ENCODE data around the gene PPP6C.
"Not testable (repeated sequence)": the region's sequence is repeated elsewhere in the genome, so short reads cannot be mapped to it uniquely, and the experiment has no call there.

Gene PPP6C

DNA sequence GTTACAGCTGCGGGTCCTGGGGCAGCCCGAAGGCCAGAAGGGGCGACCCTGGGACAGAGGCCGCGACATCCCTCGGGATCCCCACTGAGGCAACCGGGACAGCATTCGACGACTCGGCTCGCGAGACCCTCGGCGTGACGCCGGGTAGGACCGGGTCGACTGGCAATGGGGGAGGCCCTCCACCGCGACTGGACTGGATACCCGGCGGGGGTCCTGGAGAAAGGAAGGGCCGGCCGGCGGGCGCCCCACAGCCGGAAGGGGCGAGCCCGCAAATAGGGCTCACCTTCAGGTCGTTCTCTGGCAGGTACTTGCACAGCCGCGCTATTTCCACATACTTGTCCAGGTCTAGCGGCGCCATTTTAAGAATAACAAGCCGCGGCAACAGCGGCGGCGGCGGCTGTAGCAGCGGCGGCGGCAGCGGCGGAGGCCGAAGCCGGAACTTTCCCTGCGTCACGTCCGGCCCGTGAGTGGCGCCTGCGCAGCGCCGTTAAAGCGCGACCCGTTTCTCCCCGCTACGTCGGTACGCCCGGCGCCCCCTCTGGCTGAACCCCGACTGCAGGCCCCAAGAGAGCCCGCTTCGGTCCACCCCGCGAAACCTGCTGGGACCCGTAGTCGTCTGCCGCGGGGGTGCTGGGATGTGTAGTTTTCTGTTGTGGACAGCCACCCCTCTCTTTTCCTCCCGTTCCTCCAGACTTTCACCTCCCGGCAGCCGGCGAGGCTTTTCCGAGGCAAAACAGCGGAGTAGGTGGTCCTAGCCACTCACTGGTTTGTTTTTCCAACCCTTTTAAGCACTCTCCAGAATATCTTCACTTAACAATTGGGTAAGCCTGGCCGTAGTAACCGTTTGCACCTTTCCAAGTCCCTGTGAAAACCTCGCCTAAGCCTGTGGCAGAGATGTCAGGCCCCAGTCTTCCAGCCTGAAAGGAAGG, at the start of gene PPP6C:
Gene PPP6C (minus strand): TSS at position 443 of the 929 bp plus-strand sequence. CDS start 85 bp downstream, at position 358.
- DNase-seq (ENCODE audit: low read depth in 2 of 3, low spot score in 2 of 3), result peak; percentile 90 to 94 (median 94)

DNA sequence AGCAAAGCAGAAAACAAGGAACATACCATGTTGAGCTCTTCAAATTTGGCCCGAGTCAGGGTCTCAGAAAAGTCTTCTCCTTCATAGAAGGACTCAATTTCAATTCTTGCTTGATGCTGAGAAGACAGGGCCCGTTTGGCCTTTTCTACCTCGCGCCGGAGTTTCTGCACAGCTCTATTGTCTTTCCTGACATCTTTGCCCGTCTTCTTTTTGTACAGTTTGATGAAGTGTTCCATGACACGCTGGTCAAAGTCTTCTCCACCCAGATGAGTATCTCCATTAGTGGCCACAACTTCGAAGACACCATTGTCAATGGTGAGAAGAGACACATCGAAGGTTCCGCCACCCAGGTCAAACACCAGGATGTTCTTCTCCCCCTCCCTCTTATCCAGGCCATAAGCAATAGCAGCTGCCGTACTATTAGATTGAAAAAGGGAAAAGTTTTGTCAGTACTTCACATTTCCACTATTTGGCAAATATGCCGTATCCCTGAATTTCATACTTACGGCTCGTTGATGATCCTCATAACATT, 49.4 kb upstream of the PPP6C start:
- DNase-seq (ENCODE audit: low read depth in 2 of 3, low spot score in 2 of 3), result no peak

DNA sequence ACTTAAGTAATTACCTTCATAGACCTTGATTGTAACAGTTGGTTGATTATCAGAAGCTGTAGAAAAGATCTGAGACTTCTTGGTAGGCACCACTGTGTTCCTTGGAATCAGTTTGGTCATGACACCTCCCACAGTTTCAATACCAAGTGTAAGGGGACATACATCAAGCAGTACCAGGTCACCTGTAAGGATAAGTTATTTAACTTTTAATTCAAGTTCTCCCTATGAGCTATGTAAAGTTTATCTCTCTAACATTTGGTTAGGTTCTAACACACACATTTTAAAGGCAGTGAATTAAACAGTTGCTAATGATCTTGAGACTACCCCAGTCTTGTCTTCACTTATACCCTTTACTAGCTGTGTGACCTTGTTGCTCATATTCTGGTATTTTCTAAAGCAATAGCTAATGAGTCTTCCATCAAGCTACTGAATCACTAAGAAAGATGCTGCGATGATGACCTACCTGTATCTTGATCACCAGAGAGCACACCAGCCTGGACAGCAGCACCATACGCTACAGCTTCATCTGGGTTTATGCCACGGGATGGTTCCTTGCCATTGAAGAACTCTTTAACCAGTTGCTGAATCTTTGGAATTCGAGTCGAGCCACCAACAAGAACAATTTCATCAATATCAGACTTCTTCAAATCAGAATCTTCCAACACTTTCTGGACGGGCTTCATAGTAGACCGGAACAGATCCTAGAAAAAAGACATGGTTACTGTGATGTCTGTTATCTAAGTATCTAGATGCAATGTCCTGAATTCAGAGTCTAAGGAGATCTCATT, 48.7 kb upstream of the PPP6C start:
- DNase-seq (ENCODE audit: low read depth in 2 of 3, low spot score in 2 of 3), result no peak

DNA sequence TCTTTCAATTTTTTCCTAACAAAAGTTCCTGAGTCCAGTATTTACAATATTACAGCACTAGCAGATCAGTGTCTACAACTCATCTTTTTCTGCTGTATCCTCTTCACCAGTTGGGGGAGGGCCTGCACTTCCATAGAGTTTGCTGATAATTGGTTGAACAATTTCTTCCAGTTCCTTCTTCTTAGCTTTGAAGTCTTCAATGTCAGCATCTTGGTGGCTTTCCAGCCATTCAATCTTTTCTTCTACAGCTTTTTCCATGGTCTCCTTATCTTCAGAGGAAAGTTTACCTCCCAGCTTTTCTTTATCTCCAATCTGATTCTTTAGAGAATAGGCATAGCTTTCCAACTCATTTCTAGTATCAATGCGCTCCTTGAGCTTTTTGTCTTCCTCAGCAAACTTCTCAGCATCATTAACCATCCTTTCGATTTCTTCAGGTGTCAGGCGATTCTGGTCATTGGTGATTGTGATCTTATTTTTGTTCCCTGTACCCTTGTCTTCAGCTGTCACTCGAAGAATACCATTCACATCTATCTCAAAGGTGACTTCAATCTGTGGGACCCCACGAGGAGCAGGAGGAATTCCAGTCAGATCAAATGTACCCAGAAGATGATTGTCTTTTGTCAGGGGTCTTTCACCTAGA, 47.0 kb upstream of the PPP6C start:
- DNase-seq (ENCODE audit: low read depth in 2 of 3, low spot score in 2 of 3), result not testable (repeated sequence)

DNA sequence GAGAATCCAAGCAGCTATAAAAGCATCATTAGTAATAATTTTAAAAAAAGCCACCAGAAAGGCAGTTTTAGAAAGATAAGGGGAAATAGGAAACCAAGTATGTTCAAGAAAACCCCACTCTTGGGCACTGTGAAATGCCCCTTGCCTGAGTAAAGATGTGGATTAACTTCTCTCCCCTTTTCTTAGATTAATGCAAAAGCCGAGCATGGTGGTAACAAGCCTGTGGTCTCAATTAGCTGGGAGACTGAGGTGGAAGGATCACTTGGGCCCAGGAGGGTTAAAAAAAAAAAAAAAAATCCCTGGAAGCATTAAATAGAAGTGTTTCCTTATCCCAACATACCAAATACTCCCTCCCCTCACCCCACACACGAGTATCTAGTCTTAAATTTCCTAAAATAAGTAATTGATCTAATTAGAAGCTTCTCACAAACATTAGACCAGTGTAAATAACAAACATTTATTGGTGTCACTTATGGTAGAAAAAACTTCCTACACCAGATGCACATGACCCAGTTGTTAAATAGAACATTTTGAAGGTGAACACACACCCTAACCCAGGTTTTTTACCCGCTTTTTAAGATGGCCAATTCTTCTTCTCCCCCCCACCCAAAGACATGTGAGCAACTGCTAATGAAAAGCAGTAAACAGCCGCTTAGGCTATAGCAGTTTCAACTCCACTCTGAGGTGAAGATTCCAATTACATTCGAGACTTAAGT, 46.4 kb upstream of the PPP6C start:
- DNase-seq (ENCODE audit: low read depth in 2 of 3, low spot score in 2 of 3), result no peak

DNA sequence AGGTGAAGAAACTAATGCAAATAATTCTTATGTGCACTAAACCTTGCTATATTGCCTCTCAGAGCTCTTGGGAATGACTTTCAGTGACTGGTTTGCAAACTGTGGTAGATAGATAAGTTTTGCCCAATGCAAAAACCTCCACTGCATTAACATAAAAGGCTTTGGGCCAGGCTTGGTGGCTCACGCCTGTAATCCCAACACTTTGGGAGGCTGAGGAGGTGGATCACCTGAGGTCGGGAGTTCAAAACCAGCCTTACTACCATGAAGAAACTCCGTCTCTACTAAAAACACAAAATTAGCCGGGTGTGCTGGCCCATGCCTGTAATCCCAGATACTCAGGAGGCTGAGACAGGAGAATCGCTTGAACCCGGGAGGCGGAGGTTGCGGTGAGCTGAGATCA, 44.5 kb upstream of the PPP6C start:
- not testable (repeated sequence) for DNase-seq (ENCODE audit: low read depth in 2 of 3, low spot score in 2 of 3)

DNA sequence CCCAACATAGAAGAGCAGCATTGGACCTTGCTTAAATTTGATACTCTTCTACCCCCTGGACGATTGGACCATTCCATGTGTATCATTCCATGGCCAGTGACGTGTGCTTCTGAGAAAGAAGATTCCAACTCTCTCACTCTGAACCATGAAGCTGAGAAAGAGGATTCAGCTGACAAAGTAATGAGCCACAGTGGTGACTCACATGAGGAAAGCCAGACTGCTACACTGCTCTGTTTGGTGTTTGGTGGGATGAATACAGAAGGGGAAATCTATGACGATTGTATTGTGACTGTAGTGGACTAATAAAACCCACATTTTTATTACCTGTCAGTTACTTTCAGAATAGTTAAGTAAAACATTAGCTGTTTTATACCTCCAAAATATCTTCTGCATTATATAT, 44.1 kb upstream of the PPP6C start:
- DNase-seq (ENCODE audit: low read depth in 2 of 3, low spot score in 2 of 3), result no peak

DNA sequence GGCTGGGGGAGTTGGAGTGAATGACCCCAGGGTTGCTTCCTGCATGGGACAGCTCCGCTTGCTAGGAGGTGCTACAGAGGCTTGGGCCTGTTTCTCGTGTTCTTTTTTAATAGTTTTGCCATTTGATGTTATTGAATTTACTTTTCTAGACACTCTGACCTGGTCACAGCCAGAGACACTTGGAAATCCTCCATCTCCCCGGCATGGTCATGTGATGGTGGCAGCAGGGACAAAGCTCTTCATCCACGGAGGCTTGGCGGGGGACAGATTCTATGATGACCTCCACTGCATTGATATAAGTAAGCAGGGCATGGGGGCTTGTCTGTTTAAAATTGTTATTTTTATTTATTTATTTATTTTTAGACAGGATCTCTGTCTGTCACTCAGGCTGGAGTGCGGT, 38.2 kb upstream of the PPP6C start:
- no peak for DNase-seq (ENCODE audit: low read depth in 2 of 3, low spot score in 2 of 3)

DNA sequence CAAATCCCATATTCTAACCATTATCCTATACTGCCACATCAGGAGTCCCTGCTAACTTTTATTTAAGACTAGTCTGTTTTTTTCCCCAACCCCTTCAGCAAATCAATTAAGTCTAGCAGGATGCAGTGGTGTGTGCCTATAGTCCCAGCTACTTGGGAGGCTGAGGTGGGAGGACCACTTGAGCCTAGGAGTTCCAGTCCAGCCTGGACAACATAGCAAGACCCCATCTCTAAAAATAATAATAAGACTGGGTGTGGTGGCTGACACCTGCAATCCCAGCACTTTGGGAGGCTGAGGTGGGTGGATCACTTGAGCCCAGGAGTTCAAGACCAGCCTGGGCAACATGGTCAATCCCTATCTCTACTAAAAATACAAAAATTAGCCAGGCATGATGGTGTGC, 35.3 kb upstream of the PPP6C start:
- DNase-seq (ENCODE audit: low read depth in 2 of 3, low spot score in 2 of 3), result not testable (repeated sequence)

DNA sequence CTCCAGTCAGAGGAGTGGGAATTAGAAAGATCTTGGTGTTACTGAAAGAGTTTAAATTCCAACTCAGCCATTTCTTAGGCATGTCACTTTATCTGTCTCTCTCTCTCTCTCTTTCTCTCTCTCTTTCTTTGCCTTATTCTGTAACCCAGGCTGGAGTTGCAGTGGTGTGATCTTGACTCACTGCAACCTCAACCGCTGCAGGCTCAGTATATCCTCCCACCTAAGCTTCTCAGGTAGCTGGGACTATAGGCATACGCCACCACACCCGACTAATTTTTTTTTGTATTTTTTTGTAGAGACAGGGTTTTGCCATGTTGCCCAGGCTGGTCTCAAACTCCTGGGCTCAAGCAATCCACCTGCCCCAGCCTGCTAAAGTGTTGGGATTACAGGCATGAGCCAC, 29.0 kb upstream of the PPP6C start:
- no peak for DNase-seq (ENCODE audit: low read depth in 2 of 3, low spot score in 2 of 3)

DNA sequence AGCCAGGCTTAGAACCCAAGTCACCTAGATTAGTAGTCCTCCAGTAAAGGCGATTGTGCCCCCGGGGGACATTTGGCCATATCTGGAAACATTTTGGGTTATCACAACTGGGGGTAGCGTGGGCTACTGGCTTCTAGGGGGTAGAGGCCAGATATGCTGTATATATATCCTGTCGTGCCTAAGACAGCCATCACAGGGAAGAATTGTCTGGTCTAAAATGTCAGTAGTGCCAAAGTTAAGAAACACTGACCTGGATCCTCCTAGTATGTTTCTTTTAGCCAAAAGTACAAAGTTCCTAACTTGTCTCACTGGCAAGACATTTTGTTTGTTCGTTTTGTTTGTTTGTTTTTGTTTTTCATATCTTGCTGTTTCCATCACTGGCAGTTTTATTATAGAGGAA, 24.6 kb upstream of the PPP6C start:
- no peak for DNase-seq (ENCODE audit: low read depth in 2 of 3, low spot score in 2 of 3)

DNA sequence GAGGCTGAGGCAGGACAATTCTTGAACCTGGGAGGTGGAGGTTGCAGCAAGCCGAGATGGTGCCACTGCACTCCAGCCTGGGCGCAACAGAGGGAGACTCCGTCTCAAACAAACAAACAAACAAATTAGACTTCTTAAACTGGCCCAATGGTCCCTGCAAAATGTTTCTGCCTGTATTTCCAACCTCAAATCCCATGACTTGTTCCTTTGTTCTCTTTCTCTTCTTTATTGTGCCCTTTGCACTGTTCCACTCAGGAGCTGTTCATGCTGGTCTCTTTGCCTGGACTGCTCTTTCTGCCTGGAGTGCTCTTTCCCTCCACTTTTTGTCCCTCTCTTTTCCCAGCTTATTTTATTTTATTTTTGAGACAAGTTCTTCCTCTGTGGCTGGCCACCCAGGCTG, 14.9 kb upstream of the PPP6C start:
- no peak for DNase-seq (ENCODE audit: low read depth in 2 of 3, low spot score in 2 of 3)

DNA sequence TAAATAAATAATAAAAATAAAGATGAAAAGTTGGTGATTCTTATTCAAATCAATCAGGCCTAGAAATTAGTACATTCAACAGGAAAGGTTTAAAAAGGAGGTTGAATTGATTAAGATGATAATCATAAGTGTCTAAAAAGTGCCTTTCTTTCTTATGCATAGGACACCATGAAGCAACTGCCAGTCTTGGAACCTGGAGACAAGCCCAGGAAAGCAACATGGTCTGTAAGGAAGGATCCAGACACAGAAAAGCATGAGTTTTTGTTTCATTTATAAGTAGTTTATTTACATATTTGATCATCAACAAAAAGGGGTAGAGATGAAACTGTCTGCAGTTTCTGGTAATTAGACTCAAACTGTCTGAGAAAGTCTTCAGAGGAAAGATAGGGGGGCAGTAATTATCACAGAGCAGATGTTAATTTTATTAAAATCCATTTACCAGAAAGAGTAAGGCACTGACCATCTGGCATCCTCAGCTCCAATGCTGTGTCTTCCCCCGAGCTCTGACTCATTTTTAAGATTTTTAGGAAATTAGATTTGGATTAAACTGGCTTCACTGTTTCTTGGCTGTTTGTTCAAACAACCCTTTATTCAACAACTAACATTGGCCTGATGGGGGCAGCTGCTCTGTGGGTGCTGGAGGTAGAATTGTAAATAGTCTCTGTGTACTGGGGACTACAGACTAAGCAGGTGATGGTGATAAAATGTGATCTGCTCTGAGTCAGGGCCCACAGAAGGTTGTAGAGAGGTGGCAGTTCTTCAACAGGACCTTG, 13.4 kb upstream of the PPP6C start:
- DNase-seq (ENCODE audit: low read depth in 2 of 3, low spot score in 2 of 3), result no peak

DNA sequence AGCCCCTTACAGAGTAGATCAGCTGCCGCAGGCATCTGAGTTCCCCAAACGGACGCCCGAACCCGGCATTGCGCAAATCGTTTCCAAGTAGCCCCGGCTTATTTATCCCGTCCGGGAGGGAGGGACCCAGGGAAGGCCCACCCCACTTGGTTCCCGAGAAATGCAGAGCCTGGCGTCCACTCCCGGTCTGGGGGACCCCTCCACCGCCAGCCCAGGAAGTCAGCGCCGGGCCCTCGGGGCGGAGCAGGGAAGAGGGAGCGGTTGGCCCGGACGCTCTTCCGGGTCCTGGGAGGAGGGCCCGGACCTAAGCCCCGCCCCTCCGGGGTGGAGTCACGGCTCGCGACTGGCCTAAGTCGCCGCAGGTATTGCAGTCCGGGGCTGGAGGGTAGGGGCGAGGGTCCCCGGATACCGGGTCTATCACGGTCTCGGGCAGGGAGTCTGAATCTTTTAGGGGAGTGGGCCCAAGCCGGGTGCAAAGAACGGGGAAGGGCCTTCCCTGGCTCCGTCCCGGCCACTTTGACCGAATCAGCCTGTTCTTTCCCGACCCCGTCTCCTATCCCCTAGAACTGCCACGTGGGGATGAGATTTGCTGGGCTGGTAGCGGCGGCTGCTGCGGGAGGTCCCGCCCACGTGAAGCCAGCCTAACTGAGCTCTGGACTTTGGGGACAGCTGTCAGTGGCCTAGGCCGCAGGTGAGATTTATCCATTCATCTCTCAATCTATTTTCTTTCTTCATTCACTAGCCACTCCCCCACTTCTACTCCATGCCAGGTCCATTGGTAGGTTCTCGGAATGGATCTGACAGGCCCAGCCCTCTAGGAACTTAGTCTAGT, 10.8 kb upstream of the PPP6C start, which contains the start of gene RABEPK:
Gene RABEPK (plus strand): TSS at position 327 of the 832 bp plus-strand sequence. CDS start 2,472 bp downstream, outside the sequence.
- peak; percentile 76 to 89 (median 82) for DNase-seq (ENCODE audit: low read depth in 2 of 3, low spot score in 2 of 3)

DNA sequence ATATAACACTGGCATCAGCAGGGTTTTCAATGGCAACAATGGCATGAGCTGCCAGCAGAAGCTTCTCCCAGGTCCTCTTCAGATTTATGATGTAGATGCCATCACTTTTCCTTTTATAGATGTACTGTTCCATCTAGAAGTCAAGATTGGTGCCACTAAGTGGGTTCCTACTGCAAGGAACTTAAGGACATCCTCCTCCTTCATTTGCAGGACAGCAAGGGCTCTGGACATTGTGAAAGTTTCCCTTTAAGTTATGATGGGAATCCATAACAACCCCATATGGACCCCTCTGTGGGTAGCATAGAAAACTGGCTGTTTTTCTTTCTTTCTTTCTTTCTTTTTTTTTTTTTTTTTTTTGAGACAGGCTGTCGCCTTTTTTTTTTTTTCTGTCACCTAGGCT, 6.0 kb upstream of the PPP6C start:
- not testable (repeated sequence) for DNase-seq (ENCODE audit: low read depth in 2 of 3, low spot score in 2 of 3)

DNA sequence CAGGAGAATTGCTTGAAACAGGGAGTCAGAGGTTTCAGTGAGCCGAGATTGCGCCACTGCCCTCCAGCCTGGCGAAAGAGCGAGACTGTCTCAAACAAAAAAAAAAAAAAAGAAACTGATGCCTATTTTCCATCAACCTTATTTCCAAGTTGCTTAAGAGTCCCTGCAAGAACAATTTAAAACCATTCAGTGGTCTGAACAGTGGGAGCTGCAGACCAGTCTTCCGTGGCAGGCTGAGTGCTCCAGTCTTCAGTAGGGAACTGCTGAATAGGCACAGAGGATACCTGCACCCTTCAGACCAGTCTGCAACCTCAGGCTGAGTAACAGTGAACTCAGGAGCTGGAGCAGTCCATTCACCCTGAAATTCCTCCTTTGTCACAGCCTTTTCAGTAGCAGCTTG, 4.9 kb upstream of the PPP6C start:
- DNase-seq (ENCODE audit: low read depth in 2 of 3, low spot score in 2 of 3), result not testable (repeated sequence)

DNA sequence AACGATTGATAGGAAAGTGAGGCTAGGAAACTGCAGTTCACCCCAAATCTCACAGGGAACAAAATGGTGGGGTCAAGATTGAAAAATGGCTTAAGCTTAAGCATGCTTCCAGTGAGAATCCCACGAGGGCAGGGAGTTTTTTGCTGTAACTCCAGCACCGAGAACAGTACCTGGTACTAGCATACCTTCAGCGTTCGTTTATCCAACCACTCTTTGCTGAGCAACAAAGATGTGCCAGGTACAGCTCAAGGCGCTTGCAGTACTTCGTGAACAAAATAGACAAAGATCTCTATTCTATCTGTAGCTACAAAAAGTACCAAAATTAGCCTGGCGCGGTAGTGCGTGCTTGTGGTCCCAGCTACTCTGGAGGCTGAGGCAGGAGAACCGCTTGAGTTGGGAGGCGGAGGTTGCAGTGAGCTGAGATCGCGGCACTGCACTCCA, 778 bp upstream of the PPP6C start:
- no peak for DNase-seq (ENCODE audit: low read depth in 2 of 3, low spot score in 2 of 3)

DNA sequence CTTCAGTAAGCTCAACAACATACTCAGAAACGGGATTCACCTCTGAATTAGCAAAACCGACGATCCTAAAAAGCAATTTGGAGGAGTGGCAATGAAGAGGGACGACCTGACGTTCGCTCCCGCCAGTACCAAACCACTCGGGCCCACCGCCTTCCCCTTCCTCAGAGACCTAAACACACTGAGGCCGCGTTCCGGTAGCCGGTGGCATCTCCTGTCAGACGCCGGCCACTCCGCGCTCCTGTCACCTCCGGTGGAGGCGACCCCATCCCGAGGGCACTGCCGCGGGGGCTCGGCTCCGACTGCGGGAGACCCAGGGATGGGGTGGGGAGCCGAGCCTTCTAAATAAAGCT, 617 bp downstream of the PPP6C start:
- DNase-seq (ENCODE audit: low read depth in 2 of 3, low spot score in 2 of 3), result no peak

DNA sequence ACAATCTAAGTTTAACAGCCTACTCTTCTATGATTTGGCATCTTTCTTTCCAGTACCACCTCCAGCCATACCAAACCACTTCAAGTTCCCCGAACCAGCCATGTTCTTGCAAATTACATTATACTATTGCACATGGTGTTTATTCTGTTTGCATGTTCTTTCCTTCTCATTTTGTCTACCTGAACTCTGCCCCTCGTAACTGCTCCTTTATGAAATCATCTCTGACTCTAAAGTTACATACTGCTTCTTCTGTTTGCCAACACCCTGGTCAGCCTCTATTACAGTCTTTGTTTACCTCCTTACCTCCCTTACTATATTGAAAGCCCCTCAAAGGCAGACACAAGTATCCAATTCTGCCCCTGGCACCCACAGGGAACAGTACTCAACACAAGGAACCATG, 6.0 kb downstream of the PPP6C start:
- no peak for DNase-seq (ENCODE audit: low read depth in 2 of 3, low spot score in 2 of 3)

All from activated CD8-positive, alpha-beta memory T cell treated with anti-CD3 and anti-CD28 coated beads for 48 hours (primary cell).